Stomach (tissue), 4 donors: ENCODE measurements around the gene CHRNE.

Source experiments
- EP300 ChIP-seq: sonication (generic); formaldehyde crosslinking; IDR thresholded peaks from one replicate; pipeline ENCODE4 v1.6.1; 2017; ENCODE audit warnings: antibody characterized with exemption
- POLR2A ChIP-seq, 4 donors: fragments of 450-650 bp; IDR thresholded peaks; one replicate each; pipeline ENCODE4 v1.6.1; 2016; ENCODE audit warnings: antibody characterized with exemption in 4 of 4, control low read depth in 2 of 4, mild to moderate bottlenecking in 1 of 4, moderate library complexity in 1 of 4
- POLR2AphosphoS5 ChIP-seq, 3 donors: sonication (generic); formaldehyde crosslinking; IDR thresholded peaks; one replicate each; pipeline ENCODE4 v1.6.1; 2016; ENCODE audit warnings: antibody characterized with exemption in 3 of 3
- TF ChIP-seq, protein P1 (sequence below), 7 experiments: fragments of 450-650 bp in 4 of 7; fragments of 200-600 bp in 3 of 7; sonication (generic) in 3 of 7; IDR thresholded peaks; one replicate each; pipeline ENCODE4 v1.5.1; 2016 to 2019; ENCODE audit warnings: antibody characterized with exemption in 7 of 7, control low read depth in 2 of 7, mild to moderate bottlenecking in 1 of 7

DNA sequence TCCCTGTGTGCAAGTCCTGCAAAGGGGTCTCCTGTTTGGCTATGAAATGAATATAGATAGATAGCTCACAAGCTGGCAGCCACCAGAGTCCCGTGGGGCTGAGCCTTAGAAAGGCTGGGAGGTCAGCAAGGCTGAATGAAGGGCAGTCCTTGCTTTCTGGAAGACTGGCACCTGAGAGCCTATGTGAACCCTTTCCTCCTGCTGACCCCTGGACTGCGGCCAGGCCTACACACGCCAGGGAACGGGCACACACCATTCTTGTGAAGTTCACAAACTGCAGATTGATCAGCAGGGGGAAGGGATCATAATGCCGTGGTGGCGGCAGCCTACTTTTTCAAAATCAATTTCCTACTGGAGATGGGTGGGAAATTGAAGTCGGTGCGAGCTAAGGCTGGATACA, 4.5 kb downstream of the CHRNE start:
- TF ChIP-seq, protein P1, sequence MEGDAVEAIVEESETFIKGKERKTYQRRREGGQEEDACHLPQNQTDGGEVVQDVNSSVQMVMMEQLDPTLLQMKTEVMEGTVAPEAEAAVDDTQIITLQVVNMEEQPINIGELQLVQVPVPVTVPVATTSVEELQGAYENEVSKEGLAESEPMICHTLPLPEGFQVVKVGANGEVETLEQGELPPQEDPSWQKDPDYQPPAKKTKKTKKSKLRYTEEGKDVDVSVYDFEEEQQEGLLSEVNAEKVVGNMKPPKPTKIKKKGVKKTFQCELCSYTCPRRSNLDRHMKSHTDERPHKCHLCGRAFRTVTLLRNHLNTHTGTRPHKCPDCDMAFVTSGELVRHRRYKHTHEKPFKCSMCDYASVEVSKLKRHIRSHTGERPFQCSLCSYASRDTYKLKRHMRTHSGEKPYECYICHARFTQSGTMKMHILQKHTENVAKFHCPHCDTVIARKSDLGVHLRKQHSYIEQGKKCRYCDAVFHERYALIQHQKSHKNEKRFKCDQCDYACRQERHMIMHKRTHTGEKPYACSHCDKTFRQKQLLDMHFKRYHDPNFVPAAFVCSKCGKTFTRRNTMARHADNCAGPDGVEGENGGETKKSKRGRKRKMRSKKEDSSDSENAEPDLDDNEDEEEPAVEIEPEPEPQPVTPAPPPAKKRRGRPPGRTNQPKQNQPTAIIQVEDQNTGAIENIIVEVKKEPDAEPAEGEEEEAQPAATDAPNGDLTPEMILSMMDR (IDR thresholded peaks at IDR 0.05), result no peak
- TF ChIP-seq EP300 (no peak), POLR2AphosphoS5 (IDR thresholded peaks at IDR 0.05) (no peak), POLR2A (IDR thresholded peaks at IDR 0.05) (no peak)
